ENCODE measurements around the gene OXA1L. TPM values are rescaled to one million over a fixed set of nuclear protein-coding genes. Genes with fewer than 3 reads are reported as not detected.

The OXA1L gene
- total and polyA plus RNA-seq, 2 experiments from 2014 or later: 61.7 to 91.7 TPM

GRCh38 chr14:22798528-22798927 is 32.0 kb downstream of the OXA1L start:
- no peak overlapping the region for H3K27ac ChIP-seq (ENCODE audit: low read depth)
- Mint-ChIP-seq H3K4me1 (peaks cover 18% of the 10 kb centered on the region), H3K27me3 (ENCODE audit: insufficient read depth, low read depth, poor library complexity) (peaks cover 12% of the 10 kb centered on the region), H3K9me3 (peaks cover 6% of the 10 kb centered on the region; the same call in 2 of the 3 replicates), H3K27ac (no peak overlapping the region), H3K36me3 (ENCODE audit: low read depth) (peaks cover 4% of the 10 kb centered on the region), H3K4me3 (no peak overlapping the region)
- no peaks in the 10 kb centered on the region for H3K79me2 ChIP-seq (replicated peaks; ENCODE audit: insufficient read depth)
- H3F3A ChIP-seq (replicated peaks; ENCODE audit: low read depth): no peaks in the 10 kb centered on the region
- H3K27me3 ChIP-seq (ENCODE audit: insufficient read depth): no peaks in the 10 kb centered on the region
- H3K4me2 ChIP-seq: no peak overlapping the region
- H2AFZ ChIP-seq: no peak overlapping the region
- no peaks in the 10 kb centered on the region for H4K20me1 ChIP-seq (replicated peaks; ENCODE audit: insufficient read depth)
- H3K9me2 ChIP-seq (ENCODE audit: insufficient read depth): peaks cover 10% of the 10 kb centered on the region; the same call in 1 of the 2 replicates
- no peak for TF ChIP-seq JUNB (IDR thresholded peaks at IDR 0.05; ENCODE audit: unreplicated experiment)
- no peak for TF ChIP-seq NANOG (IDR thresholded peaks at IDR 0.05; ENCODE audit: borderline replicate concordance)
- TF ChIP-seq, protein P1, sequence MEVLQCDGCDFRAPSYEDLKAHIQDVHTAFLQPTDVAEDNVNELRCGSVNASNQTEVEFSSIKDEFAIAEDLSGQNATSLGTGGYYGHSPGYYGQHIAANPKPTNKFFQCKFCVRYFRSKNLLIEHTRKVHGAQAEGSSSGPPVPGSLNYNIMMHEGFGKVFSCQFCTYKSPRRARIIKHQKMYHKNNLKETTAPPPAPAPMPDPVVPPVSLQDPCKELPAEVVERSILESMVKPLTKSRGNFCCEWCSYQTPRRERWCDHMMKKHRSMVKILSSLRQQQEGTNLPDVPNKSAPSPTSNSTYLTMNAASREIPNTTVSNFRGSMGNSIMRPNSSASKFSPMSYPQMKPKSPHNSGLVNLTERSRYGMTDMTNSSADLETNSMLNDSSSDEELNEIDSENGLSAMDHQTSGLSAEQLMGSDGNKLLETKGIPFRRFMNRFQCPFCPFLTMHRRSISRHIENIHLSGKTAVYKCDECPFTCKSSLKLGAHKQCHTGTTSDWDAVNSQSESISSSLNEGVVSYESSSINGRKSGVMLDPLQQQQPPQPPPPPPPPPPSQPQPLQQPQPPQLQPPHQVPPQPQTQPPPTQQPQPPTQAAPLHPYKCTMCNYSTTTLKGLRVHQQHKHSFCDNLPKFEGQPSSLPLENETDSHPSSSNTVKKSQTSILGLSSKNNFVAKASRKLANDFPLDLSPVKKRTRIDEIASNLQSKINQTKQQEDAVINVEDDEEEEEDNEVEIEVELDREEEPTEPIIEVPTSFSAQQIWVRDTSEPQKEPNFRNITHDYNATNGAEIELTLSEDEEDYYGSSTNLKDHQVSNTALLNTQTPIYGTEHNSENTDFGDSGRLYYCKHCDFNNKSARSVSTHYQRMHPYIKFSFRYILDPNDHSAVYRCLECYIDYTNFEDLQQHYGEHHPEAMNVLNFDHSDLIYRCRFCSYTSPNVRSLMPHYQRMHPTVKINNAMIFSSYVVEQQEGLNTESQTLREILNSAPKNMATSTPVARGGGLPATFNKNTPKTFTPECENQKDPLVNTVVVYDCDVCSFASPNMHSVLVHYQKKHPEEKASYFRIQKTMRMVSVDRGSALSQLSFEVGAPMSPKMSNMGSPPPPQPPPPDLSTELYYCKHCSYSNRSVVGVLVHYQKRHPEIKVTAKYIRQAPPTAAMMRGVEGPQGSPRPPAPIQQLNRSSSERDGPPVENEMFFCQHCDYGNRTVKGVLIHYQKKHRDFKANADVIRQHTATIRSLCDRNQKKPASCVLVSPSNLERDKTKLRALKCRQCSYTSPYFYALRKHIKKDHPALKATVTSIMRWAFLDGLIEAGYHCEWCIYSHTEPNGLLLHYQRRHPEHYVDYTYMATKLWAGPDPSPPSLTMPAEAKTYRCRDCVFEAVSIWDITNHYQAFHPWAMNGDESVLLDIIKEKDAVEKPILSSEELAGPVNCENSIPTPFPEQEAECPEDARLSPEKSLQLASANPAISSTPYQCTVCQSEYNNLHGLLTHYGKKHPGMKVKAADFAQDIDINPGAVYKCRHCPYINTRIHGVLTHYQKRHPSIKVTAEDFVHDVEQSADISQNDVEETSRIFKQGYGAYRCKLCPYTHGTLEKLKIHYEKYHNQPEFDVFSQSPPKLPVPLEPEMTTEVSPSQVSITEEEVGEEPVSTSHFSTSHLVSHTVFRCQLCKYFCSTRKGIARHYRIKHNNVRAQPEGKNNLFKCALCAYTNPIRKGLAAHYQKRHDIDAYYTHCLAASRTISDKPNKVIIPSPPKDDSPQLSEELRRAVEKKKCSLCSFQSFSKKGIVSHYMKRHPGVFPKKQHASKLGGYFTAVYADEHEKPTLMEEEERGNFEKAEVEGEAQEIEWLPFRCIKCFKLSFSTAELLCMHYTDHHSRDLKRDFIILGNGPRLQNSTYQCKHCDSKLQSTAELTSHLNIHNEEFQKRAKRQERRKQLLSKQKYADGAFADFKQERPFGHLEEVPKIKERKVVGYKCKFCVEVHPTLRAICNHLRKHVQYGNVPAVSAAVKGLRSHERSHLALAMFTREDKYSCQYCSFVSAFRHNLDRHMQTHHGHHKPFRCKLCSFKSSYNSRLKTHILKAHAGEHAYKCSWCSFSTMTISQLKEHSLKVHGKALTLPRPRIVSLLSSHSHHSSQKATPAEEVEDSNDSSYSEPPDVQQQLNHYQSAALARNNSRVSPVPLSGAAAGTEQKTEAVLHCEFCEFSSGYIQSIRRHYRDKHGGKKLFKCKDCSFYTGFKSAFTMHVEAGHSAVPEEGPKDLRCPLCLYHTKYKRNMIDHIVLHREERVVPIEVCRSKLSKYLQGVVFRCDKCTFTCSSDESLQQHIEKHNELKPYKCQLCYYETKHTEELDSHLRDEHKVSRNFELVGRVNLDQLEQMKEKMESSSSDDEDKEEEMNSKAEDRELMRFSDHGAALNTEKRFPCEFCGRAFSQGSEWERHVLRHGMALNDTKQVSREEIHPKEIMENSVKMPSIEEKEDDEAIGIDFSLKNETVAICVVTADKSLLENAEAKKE (CRISPR knock-in tag; IDR thresholded peaks at IDR 0.05): no peak
- no peak for TF ChIP-seq CREB1 (CRISPR knock-in tag; IDR thresholded peaks at IDR 0.05; ENCODE audit: low read depth)
- TF ChIP-seq EZH2 (IDR thresholded peaks at IDR 0.05; ENCODE audit: low read depth, unreplicated experiment): no peak
- no peak for TF ChIP-seq ZNF114 (CRISPR knock-in tag; IDR thresholded peaks at IDR 0.05)
- no peak for TF ChIP-seq STAT1 (IDR thresholded peaks at IDR 0.05; ENCODE audit: unreplicated experiment)
- TF ChIP-seq POLR2AphosphoS5 (IDR thresholded peaks at IDR 0.05; ENCODE audit: low read depth): no peak
- TF ChIP-seq ZNF331 (CRISPR knock-in tag; IDR thresholded peaks at IDR 0.05; ENCODE audit: low read depth): no peak
- no peak for TF ChIP-seq ETS1 (IDR thresholded peaks at IDR 0.05)
- no peak for TF ChIP-seq REST (IDR thresholded peaks at IDR 0.05; ENCODE audit: unreplicated experiment)
- no peak for TF ChIP-seq EZH2phosphoT487 (IDR thresholded peaks at IDR 0.05; ENCODE audit: unreplicated experiment)
- no peak for TF ChIP-seq CTCF (conservative IDR thresholded peaks at IDR 0.05; ENCODE audit: low read depth in 2 of 2)
- ATAC-seq: no peak
- H3K36me3 ChIP-seq (ENCODE audit: insufficient read depth): no peaks in the 10 kb centered on the region
- H3K4me3 ChIP-seq: no peak overlapping the region
- peaks cover 17% of the 10 kb centered on the region for H3K4me1 ChIP-seq (ENCODE audit: insufficient read depth)
- no peak for DNase-seq (ENCODE audit: low spot score)
